HG03135 (cell line): ENCODE data around the gene FAM193A.

Source experiments
- ATAC-seq: cut with Tn5 transposase; IDR thresholded peaks from one replicate; pipeline ENCODE4 v1.9.1; 2021; ENCODE audit warnings: mild to moderate bottlenecking, moderate library complexity; ENCODE audit not compliant: unreplicated experiment

FAM193A gene

DNA sequence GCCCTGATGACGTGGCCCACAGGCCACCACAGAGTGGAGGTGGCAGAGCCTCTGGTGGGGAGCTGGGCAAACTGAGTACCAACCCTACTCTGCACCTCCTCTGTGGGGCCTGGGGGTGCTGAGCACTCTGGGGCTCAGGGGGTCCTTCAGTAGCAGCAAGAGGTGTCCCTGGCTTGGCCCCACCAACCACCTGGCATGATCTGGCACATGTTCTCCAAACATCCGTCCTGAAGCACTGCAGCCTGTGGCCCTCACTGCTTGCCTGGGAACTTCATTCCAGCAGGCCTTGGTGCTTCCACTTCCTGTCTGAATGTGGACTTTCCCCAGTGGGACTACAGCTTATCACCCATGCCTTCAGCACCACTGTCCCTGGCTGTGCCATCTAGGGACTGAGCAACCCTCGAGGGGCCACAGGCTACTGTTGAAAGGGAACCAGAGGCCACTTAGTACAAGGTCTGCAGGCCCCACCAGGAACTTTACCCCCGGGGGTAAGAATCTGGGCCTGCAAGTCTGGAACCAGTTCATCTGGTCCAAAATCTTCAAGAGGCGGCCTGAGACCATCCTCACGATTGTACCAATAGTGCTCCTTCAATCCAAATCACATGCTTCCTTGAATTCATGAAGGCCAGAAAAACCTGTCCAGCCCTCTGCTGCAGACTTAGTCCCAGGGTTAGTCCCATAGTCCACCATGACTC lies 206.5 kb downstream of the FAM193A start:
- ATAC-seq: no peak

DNA sequence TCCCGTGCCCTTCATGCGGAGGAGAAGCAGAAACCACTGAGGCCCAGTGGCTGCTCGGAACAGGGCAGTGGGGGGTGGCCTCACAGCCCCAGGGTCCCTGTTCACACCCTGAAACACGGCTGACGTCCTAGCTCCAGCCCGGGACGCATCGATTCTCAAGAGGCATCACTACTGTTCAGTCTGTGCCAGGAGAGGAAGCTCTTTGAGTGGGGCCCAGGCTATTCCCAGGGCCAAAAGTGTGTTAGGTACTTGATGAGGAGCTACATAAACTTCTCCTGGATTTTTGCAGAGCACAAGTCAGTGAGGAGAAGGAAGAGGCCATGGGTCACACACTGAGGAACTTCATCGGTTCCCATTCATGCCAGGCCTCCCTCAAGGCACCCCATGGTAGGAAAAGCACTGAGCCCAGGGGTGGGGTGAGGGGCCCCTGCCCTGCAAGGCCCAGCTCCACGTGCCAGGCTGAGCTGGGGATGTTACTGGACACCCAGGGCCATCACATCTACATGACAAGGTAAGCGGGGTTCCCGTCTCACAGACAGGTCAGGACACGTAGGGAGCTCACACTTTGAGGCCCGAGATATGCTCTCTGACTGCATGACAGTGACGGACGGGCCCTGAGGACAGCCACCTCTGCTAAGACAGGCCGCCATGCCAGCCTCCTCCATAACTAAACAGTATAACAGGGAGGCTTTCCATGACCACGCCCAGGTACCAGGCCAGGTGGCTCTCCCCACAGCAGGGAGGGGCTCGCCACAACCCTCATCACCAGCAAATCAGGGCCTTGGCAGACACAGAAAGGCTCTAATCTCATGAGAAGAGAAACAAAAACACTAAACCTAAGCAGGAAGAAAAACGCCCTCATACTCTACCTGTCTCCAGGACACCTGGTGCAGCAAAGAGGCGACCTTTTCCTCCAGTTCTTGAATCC lies 207.3 kb downstream of the FAM193A start:
- no peak for ATAC-seq

DNA sequence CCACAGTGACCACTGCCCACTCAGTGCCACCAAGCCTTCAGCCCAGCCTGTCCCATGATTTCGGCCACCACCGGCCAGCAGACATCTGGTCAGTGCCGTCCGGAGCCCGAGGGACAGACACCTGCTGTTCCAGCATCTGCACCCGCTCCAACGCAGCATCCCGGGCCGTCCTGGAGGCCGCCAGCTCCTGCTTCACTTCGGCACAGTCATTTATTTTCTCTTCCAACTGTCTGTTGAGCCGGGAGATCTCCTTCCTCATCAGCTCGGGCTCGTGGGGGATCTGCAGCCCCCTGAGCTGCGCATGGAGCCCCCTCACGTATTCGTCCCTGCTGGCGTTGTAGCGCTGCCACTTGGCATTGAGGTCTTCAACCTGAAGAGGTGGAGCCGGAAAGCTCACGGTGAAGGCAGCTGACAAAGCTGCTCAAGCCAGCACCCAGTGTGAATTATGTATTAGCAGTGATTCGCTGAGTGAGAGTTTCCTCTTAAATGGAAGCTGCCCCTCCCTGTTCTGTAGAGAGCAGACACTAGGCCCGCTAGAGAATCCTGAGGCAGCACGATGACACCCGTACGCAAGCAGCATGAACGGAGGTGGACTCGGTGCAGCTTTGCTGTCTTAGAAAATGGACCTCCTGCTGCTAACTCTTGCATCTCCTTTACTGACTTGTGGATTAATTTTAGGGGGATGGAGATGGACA lies 208.3 kb downstream of the FAM193A start:
- ATAC-seq: no peak

DNA sequence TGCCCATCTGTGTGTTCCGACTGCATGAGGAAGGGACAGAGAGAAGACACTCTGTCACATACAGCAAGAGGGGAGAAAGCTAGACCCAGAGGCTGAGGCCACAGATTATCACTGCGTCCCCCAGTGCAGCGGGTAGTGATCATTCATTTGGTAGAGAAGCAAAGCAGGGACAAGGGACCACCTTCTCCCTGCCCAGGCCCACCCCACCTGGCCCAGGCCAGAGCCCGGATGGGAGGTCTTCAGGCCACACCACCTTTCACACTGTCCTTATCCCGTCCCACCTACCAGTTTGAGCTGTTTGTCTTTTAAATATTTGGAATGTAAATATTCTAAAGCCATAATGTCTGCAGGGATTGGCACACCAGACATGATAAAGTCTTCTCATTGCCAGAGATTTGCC lies 209.1 kb downstream of the FAM193A start:
- no peak for ATAC-seq

DNA sequence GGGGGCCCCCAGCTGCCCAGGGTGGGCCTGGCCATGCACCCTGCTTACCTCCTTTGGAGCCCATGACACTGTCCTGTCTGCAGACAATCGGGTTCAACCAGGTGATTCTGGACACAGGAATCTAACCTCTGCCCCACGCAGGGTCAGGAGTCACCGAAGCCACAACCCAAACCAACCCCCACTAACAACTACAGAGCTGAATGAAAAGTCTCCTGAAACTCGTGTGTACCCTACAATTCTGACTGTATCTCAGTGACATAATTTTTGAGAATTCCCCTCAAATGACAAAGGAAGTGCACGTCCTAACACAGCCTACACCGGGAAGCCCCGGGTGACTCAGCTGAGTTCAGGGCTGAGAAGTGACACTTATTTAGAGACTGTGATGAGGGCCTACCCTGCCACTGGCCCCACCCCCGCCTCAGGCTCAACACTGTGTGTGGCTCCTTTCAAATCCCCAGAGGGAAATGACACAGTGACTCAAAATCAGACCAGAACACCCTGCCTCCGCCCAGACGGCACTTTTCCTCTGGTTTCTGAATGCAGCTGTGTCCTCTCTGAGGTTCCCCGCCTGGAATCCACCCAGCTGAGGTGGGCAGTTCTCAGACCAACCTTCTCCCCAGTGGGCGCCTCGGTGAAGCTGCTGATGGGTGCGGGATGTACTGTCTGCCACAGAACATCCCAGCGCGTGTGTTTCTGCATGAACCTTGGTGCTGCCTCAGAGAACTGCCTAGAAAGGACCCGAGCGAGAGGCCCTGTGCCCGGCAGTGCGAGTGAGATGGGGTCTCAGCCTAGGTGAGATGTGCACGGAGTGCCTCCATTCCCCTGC lies 209.7 kb downstream of the FAM193A start:
- peak; percentile 92 for ATAC-seq

DNA sequence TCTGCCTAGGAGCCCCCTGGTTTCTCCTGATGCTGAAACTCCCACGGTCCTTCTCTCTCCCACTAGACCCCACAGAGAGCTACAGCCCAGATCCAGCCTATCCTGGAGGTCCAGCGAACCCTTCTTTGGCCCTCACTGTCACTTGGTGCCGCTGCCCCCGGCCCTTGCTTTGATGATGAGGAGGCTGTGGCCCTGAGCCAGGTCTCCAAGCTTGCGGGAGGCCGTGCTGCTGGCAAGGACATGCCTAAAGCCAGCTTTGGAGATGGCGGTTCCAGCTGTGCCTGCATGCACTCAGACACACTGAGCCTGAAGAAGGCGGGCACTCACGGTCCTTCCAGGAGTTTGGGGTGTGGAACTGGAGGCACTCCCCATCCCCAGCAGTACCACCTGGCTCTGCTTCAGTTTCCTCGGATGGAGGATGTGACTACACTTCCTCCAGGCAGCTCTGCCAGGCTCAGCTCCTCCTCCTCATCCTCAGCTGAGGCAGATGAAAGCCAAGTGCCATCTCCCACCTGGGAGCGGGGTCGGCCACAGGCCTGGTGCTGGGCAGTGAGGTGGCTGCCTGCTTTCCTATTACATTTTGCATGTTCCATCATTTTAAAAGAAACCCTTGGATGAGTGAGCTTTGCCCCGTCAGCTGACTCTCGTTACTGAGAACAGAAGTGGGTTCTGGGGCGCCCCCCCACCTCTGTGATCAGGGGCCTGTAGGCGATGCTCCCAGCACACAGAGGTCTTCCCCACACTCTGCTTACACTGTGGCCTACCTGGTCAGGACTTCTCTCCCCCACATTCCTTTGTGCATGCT lies 210.6 kb downstream of the FAM193A start:
- no peak for ATAC-seq

DNA sequence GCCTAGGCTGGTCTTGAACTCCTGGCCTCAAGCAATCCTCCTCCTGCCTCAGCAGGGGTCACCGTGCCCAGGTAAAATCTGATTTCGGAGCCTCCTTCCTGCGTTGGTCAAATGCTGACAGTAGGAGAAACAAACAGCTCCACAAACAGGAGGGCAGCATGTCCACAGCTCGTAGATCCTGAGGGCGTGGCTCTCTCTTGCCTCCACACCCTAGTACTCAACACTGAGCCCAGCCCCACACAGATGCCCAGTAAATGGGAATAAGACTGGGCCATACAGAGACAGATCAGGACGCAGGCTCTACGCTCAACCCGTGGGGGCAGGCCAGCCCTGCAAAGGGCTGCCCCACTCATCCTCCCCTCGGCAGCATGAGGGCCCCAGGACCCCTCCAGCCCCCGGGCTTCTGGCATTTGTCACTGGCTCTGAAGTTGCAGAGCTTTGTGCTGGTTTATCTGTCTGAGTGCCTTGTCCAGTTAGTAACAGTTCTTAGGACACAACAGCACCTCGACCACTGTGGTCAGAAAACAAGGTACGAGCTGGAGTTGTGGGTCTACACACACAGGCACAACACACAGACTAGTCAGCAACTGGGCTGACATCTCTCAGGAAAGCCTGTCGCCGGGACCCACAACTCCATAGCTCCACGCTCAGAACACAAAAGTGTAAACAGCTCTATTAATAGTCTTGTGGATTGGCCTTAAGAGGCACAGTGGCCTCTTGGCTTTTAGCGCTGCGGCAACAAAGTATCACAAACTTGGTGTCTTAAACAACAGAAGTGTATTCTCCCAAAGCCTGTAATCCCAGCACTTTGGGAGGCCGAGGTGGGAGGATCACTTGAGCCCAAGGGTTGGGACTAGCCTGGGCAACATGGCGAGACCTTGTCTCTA lies 214.5 kb downstream of the FAM193A start:
- ATAC-seq: no peak

DNA sequence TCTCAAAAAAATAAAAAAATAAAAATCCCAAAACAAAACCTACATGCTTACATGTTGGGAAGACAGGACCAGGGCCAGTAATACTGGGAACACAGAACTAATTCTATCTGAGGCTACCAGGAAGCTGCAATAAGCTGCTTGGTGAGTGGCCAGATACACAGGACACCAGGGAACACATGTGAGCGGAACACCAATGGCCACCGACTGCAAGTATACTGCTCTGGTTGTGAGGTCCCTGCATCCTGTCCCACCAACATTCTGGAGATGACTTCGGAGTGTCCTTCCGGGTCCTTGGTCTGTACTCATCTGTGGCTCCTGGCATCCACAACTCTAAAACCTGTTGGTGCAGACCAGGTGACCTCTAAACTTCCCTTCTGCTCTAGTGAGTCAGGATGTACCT lies 217.0 kb downstream of the FAM193A start:
- ATAC-seq: no peak

DNA sequence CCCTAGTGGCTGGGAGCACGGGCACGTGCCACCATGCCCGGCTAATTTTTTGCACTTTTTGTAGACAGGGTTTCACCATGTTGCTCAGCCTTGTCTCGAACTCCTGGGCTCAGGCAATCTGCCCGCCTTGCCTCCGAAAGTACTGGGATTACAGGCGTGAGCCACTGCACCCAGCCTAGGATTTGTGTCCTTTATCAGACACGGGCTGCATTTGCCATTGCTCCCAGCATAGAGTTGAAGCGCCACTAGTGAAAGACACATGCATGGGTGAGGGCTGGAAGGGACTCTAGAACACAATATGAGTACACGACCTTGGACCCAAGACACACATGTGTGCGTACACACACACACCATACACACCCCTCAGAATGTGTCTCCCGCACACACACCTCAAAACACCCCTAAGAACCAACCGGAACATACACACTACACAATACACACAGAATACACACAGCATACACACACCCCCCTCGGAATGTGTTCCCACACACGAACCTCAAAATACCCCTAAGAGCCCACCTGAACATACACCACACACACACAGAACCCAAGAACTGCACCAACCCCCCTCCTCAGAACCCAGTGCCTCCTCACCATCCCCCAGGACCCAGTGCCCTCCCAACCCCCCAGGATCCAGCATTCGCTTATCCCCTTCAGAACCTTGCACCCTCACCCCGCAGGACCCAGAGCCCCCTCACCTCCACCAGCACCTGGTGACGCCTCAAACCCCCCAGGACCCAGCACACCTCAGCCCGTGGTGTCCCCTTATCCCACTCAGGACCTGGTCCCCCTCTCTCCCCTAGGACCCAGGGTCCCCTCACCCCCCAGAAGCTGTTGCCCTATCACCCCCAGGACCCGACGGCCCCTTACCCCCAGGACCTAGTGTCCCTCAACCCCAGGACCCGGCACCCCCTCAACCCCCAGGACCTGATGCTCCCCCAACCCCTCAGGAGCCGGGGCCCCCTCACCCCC lies 218.7 kb downstream of the FAM193A start:
- no peak for ATAC-seq

DNA sequence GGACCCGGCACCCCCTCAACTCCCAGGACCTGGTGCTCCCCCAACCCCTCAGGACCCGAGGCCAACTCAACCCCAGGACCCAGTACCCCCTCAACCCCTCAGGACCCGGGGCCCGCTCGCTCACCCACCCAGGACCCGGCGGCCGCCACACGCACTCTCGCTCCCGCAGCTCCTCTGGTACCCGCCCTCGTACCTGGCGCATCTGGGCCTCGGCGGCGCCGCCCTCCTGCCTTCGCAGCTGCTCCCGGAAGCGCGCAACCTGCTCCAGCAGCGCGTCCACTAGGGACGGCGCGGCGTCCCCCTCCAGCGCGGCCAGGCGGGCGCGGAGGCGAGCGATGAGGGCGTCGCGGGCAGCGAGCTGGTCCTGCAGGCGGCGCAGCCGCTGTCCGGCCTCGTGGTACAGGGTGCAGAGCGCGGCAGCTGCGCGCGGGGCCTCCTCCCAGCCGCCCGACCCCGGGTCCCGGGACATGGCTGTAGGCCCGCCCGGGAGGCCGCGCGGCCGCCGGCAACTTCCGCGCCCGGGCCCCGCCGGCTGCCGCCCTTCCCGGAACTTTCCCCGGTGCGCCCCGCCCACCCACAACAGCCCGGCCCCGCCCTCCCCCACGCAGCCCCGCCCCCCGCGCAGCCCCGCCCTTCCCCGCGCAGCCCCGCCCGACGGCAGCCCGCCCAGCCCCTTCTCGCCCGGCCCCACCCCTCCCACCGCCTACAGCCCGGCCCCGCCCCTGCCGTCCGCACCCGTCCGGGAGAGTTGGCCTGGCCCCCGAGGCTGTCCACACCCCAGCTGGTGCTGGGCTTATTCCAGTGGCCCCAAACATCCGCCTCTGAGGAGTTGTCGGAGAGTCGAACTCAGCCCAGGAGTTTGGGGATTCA lies 219.6 kb downstream of the FAM193A start, which contains the start of gene TNIP2:
TSS of gene TNIP2 (minus strand) at position 516 of the 870 bp plus-strand sequence. CDS start at position 469, 47 bp downstream.
- peak; percentile 56 for ATAC-seq

DNA sequence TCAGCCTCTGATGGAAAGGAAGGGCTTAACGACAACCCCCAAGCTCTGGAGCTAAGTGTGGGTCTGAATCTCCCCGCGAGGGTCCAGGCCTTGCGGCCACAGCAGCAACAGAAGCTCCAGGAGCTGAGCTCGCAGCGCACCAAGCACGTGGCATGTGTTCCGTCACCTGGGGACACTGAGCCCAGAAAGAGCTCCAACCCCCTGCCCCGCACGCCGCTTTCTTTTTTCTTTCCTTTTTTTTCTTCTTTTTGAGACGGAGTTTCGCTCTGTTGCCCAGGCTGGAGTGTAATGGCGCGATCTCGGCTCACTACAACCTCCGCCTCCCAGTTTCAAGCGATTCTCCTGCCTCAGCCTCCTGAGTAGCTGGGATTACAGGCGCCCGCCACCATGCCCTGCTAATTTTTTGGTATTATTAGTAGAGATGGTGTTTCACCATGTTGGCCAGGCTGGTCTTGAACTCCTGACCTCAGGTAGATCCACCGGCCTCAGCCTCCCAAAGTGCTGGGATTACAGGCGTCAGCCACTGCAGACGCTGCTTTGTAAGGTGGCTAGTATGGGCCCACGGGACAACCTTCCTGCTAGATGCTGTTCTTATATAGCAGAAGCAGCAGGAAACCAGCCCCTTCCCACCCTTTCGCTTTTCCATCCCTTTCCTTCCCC lies 220.4 kb downstream of the FAM193A start:
- ATAC-seq: peak; percentile 20

DNA sequence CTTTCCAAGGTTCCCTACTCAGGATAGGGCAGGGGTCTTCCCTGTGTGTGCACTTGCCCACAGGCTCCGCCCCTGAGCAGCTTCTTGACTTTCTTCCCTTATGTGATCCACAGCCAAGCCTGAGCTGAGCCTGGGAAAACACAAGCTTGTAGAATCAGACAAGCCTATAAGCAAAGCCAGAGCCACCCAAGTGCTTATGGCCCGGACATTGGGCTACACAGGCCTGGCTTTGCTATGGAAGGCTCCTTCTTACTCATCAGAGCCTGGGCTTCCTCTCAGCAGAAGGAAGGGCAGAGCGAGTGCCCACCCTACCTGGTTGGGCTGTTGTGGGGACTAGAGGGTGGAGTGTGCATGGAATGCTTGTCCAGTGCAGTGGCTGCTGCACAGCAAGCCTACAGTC lies 221.0 kb downstream of the FAM193A start:
- ATAC-seq: no peak

DNA sequence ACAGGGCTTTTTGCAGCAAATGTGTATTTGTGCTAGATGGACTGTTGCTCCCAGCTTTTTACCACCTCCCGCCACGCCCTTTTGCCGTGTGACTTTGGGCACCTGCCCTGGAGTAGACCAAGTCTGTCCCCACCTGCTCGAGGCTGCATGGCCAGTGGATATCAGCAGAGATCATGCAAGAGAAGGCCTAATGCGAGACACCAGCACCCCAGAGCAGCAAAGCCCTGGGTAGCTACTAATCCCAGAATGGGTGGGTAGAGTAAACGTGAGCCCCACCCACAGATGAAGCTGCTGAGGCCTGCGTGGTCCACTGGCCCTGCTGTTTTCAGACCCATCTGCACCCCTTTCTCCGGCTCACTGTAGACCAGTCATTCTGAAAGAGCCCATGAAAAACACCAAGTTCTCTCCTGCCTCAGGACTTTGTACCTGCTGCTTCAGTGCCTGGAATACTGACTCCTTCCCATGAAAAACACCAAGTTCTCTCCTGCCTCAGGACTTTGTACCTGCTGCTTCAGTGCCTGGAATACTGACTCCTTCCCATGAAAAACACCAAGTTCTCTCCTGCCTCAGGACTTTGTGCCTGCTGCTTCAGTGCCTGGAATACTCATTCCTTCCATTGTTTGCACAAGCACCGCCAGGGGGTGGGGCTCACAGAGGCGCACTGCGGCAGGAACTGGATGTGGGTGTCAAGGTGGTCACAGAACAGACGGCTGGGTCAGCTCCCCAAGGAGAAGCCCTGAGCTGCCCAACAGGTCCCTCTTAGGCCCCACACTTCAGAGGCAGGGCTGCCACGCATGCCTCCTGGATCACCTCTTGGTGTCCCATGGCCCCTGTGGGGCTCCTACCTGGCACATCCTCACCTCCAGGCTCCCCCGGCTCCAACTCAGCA lies 224.8 kb downstream of the FAM193A start:
- no peak for ATAC-seq

DNA sequence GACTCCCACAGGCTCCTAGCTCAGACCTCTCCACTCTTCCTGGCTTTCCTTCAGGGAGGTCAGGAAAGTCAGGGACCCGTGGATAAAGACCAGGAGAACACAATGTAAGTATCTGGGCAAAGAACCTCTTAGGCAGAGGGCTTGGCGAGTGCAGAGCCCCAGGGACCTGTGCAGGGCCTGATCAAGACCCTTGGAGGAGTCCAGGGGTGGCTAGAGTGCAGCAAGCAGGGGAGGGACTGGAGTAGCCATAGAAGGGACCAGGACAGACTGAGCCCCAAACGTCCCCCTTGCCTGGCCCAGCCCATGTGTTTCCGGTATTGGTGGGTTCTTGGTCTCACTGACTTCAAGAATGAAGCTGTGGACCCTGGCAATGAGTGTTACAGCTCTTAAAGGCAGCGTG lies 225.6 kb downstream of the FAM193A start:
- ATAC-seq: no peak
